H1 (cell line): ENCODE results near the gene DMRT1. TPM values are rescaled to one million over a fixed set of nuclear protein-coding genes. Genes with fewer than 3 reads are reported as not detected.
"Not testable (repeated sequence)": the region's sequence is repeated elsewhere in the genome, so short reads cannot be mapped to it uniquely, and the experiment has no call there.

Experiments used
- CTCF ChIA-PET: fragments of 300-600 bp; sonication (Branson Sonifier 250); formaldehyde crosslinking; loops from one replicate; lab custom pipeline; 2021; ENCODE audit not compliant: partially characterized antibody; lab: Charles Lee
- POLR2A ChIA-PET: fragments of 300-600 bp; sonication (Branson Sonifier 250); formaldehyde crosslinking; loops from one replicate; lab custom pipeline; 2021; ENCODE audit warnings: inconsistent platforms; ENCODE audit not compliant: partially characterized antibody; lab: Charles Lee
- DNase-seq, 2 experiments: peaks; one replicate each; pipeline versions ENCODE4 v3.0.0 to v3.0.0-alpha.2; 2010 to 2022; ENCODE audit warnings: low spot score in 2 of 2, low read depth in 1 of 2, mixed read lengths in 1 of 2
- FAIRE-seq: peaks from 2 replicates; lab custom pipeline; 2011; peaks lifted over from hg19 to GRCh38; lab: Jason Lieb, UNC
- H2AFZ ChIP-seq: 2 replicates; pipeline ENCODE4 v1.8.1; 2012; ENCODE audit warnings: low read length, inconsistent platforms
- H2AK5ac ChIP-seq: 2 replicates; pipeline ENCODE4 v1.6.1; 2013; ENCODE audit warnings: low read depth, low read length
- H2BK120ac ChIP-seq: replicated peaks from 2 replicates; pipeline ENCODE3; 2013; ENCODE audit warnings: low read depth, low read length, inconsistent platforms
- H2BK12ac ChIP-seq: 2 replicates; pipeline ENCODE4 v1.6.1; 2013; ENCODE audit warnings: low read depth, low read length
- H2BK15ac ChIP-seq: 2 replicates; pipeline ENCODE4 v1.6.1; 2013; ENCODE audit warnings: low read length
- H2BK20ac ChIP-seq: 2 replicates; pipeline ENCODE4 v1.6.1; 2013; ENCODE audit warnings: low read length
- H2BK5ac ChIP-seq: 2 replicates; pipeline ENCODE4 v1.6.1; 2013; ENCODE audit warnings: low read depth, low read length
- H3K14ac ChIP-seq: 2 replicates; pipeline ENCODE4 v1.6.1; 2013; ENCODE audit warnings: inconsistent platforms; ENCODE audit not compliant: insufficient read length
- H3K18ac ChIP-seq: 2 replicates; pipeline ENCODE4 v1.6.1; 2013; ENCODE audit warnings: low read length; ENCODE audit errors: extremely low read depth
- H3K23ac ChIP-seq: 2 replicates; pipeline ENCODE4 v1.6.1; 2013; ENCODE audit warnings: inconsistent platforms; ENCODE audit not compliant: insufficient read length
- H3K23me2 ChIP-seq: 2 replicates; pipeline ENCODE4 v1.6.1; 2013; ENCODE audit warnings: low read depth, low read length
- H3K27ac ChIP-seq: 2 replicates; pipeline ENCODE4 v1.6.1; 2011; ENCODE audit warnings: low read depth, low read length, inconsistent platforms
- H3K27me3 ChIP-seq, 4 experiments: replicated peaks in 1 of 4; 1 replicate in 1 of 4; 2 replicates in 3 of 4; pipeline versions ENCODE4 v1.6.1 to v1.8.1; 2011 to 2013; ENCODE audit warnings: low read length in 3 of 4, mild to moderate bottlenecking in 3 of 4, inconsistent platforms in 2 of 4, mixed read lengths in 2 of 4, moderate library complexity in 1 of 4; ENCODE audit not compliant: control insufficient read depth in 3 of 4, insufficient read depth in 3 of 4; ENCODE audit errors: extremely low read depth in 1 of 4
- H3K36me3 ChIP-seq, 4 experiments: 2 replicates each; pipeline versions ENCODE4 v1.6.1 to v1.8.1; 2011 to 2013; ENCODE audit warnings: mild to moderate bottlenecking in 4 of 4, low read length in 3 of 4, moderate library complexity in 2 of 4, control low read depth in 1 of 4, inconsistent platforms in 1 of 4; ENCODE audit not compliant: insufficient read depth in 4 of 4, control insufficient read depth in 2 of 4
- H3K4ac ChIP-seq: replicated peaks from 2 replicates; pipeline ENCODE3; 2013; ENCODE audit warnings: low read length, low read depth, mixed read lengths, inconsistent platforms; ENCODE audit not compliant: insufficient read length
- H3K4me1 ChIP-seq, 4 experiments: replicated peaks in 1 of 4; 1 replicate in 1 of 4; 2 replicates in 3 of 4; pipeline versions ENCODE4 v1.6.1 to v1.8.1; 2011 to 2013; ENCODE audit warnings: low read length in 3 of 4, inconsistent platforms in 2 of 4, mixed read lengths in 1 of 4; ENCODE audit not compliant: insufficient read depth in 4 of 4, control insufficient read depth in 3 of 4
- H3K4me2 ChIP-seq, 2 experiments: 2 replicates each; pipeline versions ENCODE4 v1.6.1 to v1.8.1; 2011 to 2013; ENCODE audit warnings: low read depth in 2 of 2, low read length in 2 of 2, control low read depth in 1 of 2, inconsistent platforms in 1 of 2, mild to moderate bottlenecking in 1 of 2; ENCODE audit not compliant: insufficient read depth in 1 of 2
- H3K4me3 ChIP-seq, 4 experiments: fragments of 200-600, 300-600 bp in 1 of 4; sonication (generic), shearing (Covaris generic), sonication (Bioruptor Twin) in 1 of 4; 2 replicates each; pipeline versions ENCODE4 v1.5.1 to v1.8.1; 2011 to 2016; ENCODE audit warnings: low read length in 4 of 4, low read depth in 3 of 4, control low read depth in 2 of 4, inconsistent platforms in 2 of 4, mild to moderate bottlenecking in 2 of 4, mixed read lengths in 1 of 4, moderate library complexity in 1 of 4; ENCODE audit not compliant: insufficient read depth in 2 of 4; ENCODE audit errors: extremely low read depth in 1 of 4
- H3K56ac ChIP-seq: replicated peaks from 2 replicates; pipeline ENCODE3; 2013; ENCODE audit warnings: low read depth, mild to moderate bottlenecking, mixed read lengths, low read length, inconsistent platforms; ENCODE audit not compliant: insufficient read length
- H3K79me1 ChIP-seq: 2 replicates; pipeline ENCODE4 v1.6.1; 2013; ENCODE audit warnings: low read depth, low read length, control low read depth
- H3K79me2 ChIP-seq, 2 experiments: 2 replicates each; pipeline versions ENCODE4 v1.6.1 to v1.8.1; 2012 to 2013; ENCODE audit warnings: low read length in 2 of 2, mild to moderate bottlenecking in 2 of 2, inconsistent platforms in 1 of 2; ENCODE audit not compliant: insufficient read depth in 2 of 2, control insufficient read depth in 1 of 2
- H3K9ac ChIP-seq, 4 experiments: replicated peaks in 1 of 4; 1 replicate in 1 of 4; 2 replicates in 3 of 4; pipeline versions ENCODE4 v1.6.1 to v1.8.1; 2011 to 2013; ENCODE audit warnings: low read depth in 3 of 4, low read length in 3 of 4, control low read depth in 2 of 4, mild to moderate bottlenecking in 2 of 4, moderate library complexity in 2 of 4, inconsistent platforms in 1 of 4; ENCODE audit errors: extremely low read depth in 1 of 4
- H3K9me3 ChIP-seq, 2 experiments: 2 replicates each; pipeline versions ENCODE4 v1.6.1 to v1.8.1; 2012 to 2013; ENCODE audit warnings: mild to moderate bottlenecking in 2 of 2, moderate library complexity in 2 of 2, control low read depth in 1 of 2, inconsistent platforms in 1 of 2, low read depth in 1 of 2, low read length in 1 of 2, mixed read lengths in 1 of 2; ENCODE audit not compliant: insufficient read depth in 2 of 2
- H4K20me1 ChIP-seq, 2 experiments: replicated peaks in 1 of 2; 2 replicates each; pipeline versions ENCODE3 to v1.8.1; 2011 to 2013; ENCODE audit warnings: inconsistent platforms in 2 of 2, low read length in 2 of 2, mild to moderate bottlenecking in 1 of 2; ENCODE audit not compliant: insufficient read depth in 2 of 2, control insufficient read depth in 1 of 2
- H4K5ac ChIP-seq: 2 replicates; pipeline ENCODE4 v1.6.1; 2013; ENCODE audit warnings: low read length, low read depth, mixed read lengths, inconsistent platforms; ENCODE audit not compliant: insufficient read length
- H4K8ac ChIP-seq: 2 replicates; pipeline ENCODE4 v1.8.0; 2013; ENCODE audit warnings: mild to moderate bottlenecking, moderate library complexity, low read length, inconsistent platforms; ENCODE audit not compliant: insufficient read depth; ENCODE audit errors: extremely low read depth
- H4K91ac ChIP-seq: replicated peaks from 2 replicates; pipeline ENCODE3; 2013; ENCODE audit warnings: low read length, mixed read lengths, inconsistent platforms; ENCODE audit not compliant: insufficient read length
- WGBS, 2 experiments: shearing (Covaris generic) in 1 of 2; methylation state at CpG; one replicate each; pipeline versions ENCODE4 v1.1.6 to v1.1.7; 2013 to 2015; ENCODE audit warnings: low lambda C conversion rate in 2 of 2, mixed read lengths in 2 of 2, inconsistent platforms in 1 of 2, low coverage in 1 of 2, missing lambda C conversion rate in 1 of 2; ENCODE audit not compliant: insufficient replicate concordance in 2 of 2, insufficient coverage in 1 of 2, insufficient read length in 1 of 2; ENCODE audit errors: extremely low coverage in 1 of 2, missing lambda C conversion rate in 1 of 2; 5-methylcytosine and 5-hydroxymethylcytosine counted together
- polyA plus RNA-seq, 7 experiments: library from polyadenylated mRNA; depleted of rRNA in 3 of 7; stranded (reverse) in 5 of 7; unstranded in 2 of 7; fragments of >200 nt in 5 of 7; fragments of 200-250 nt in 2 of 7; gene quantifications; 1 replicate in 5 of 7; 2 replicates in 1 of 7; 4 replicates in 1 of 7; pipeline versions ENCODE4 v1.2.1 to v1.2.3, GENCODE V29; 2011 to 2013; ENCODE audit warnings: missing spikeins in 2 of 7, mixed read lengths in 2 of 7
- total RNA-seq: library from RNA; stranded (reverse); fragmentation: NEBNext Ultra II Directional; extraction: Animal tissue kit (Norgen Biotek cat#: 25700); gene quantifications from 2 replicates; pipeline ENCODE4 v1.2.1, GENCODE V29; 2021

The DMRT1 gene
- total and polyA plus RNA-seq, 2 of the 8 experiments (the other 6 are each of a cell fraction or from before 2014, with no cell fraction given): 0.15 TPM; not detected in 1

- H3K9me3 ChIP-seq, H3K27ac ChIP-seq, H3K79me1 ChIP-seq, H3K4me2 ChIP-seq, H4K20me1 ChIP-seq, H3K18ac ChIP-seq, H3K23ac ChIP-seq, H3K79me2 ChIP-seq, H2AFZ ChIP-seq, H3K4ac ChIP-seq, H3K4me3 ChIP-seq, H4K91ac ChIP-seq, H2BK15ac ChIP-seq, H3K36me3 ChIP-seq, H4K8ac ChIP-seq, H3K14ac ChIP-seq, POLR2A ChIA-PET, H2AK5ac ChIP-seq, H3K4me1 ChIP-seq, H3K27me3 ChIP-seq, H3K56ac ChIP-seq, H3K23me2 ChIP-seq, H4K5ac ChIP-seq, H2BK120ac ChIP-seq, H3K9ac ChIP-seq, H2BK12ac ChIP-seq, H2BK5ac ChIP-seq, FAIRE-seq, DNase-seq, H2BK20ac ChIP-seq: not testable (repeated sequence)
- CTCF ChIA-PET: interaction anchor here (2.0 to 2.8 kb wide), 3 partner anchors 10 to 20 kb away, joined by 7 to 22 read pairs (median 11); no protein-coding TSS in a partner anchor
- 88% methylated on average over 10 of the region's 10 CpGs; no CpG with 5 or more reads in 1 of the 2 experiments for WGBS, 2 experiments
Observed at GRCh38 chr9:913526-913925, 72.0 kb downstream of the DMRT1 start.
